HepG2 (cell line): ENCODE measurements around the gene FETUB. TPM values are rescaled to one million over a fixed set of nuclear protein-coding genes. Genes with fewer than 3 reads are reported as not detected.

Experiments
- EP300 ChIP-seq, 3 experiments: sonication (generic) in 1 of 3; formaldehyde crosslinking in 1 of 3; IDR thresholded peaks; 2 replicates each; pipeline versions ENCODE4 v1.5.1 to v1.6.1; 2011 to 2020; ENCODE audit warnings: low read depth in 2 of 3, low read length in 2 of 3, borderline replicate concordance in 1 of 3, improper control_type of control experiment in 1 of 3, mild to moderate bottlenecking in 1 of 3, missing genetic modification reagents in 1 of 3, moderate library complexity in 1 of 3
- HOXA3 ChIP-seq: sonication (generic); formaldehyde crosslinking; IDR thresholded peaks from 2 replicates; pipeline ENCODE4 v1.5.0; 2020; ENCODE audit warnings: missing genetic modification reagents
- NCOA2 ChIP-seq: sonication (generic); formaldehyde crosslinking; IDR thresholded peaks from 2 replicates; pipeline ENCODE4 v1.8.0; 2022; ENCODE audit warnings: inconsistent platforms
- NCOA5 ChIP-seq: sonication (generic); formaldehyde crosslinking; IDR thresholded peaks from 2 replicates; pipeline ENCODE4 v1.4.0; 2020; ENCODE audit warnings: missing genetic modification reagents
- PHF20 ChIP-seq: sonication (generic); formaldehyde crosslinking; IDR thresholded peaks from 2 replicates; pipeline ENCODE4 v1.5.0; 2020; ENCODE audit warnings: mild to moderate bottlenecking, missing genetic modification reagents
- POLR2AphosphoS5 ChIP-seq: IDR thresholded peaks from 2 replicates; pipeline ENCODE4 v1.6.1; 2012; ENCODE audit warnings: low read depth, low read length
- PRDM10 ChIP-seq: sonication (generic); formaldehyde crosslinking; IDR thresholded peaks from 2 replicates; pipeline ENCODE4 v1.4.0; 2020; ENCODE audit warnings: low read depth, missing genetic modification reagents
- RFX5 ChIP-seq: IDR thresholded peaks from 2 replicates; pipeline ENCODE4 v1.6.1; 2011; ENCODE audit warnings: low read depth, low read length, improper control_type of control experiment
- SCMH1 ChIP-seq: sonication (generic); formaldehyde crosslinking; IDR thresholded peaks from 2 replicates; pipeline ENCODE4 v1.9.0; 2021; ENCODE audit warnings: missing genetic modification reagents, mild to moderate bottlenecking, borderline replicate concordance
- SETDB1 ChIP-seq: sonication (generic); formaldehyde crosslinking; IDR thresholded peaks from 2 replicates; pipeline ENCODE4 v1.5.1; 2020; ENCODE audit warnings: missing genetic modification reagents, mild to moderate bottlenecking, borderline replicate concordance
- SMARCE1 ChIP-seq: fragments of 450-650 bp; IDR thresholded peaks from 2 replicates; pipeline ENCODE4 v1.6.1; 2017; ENCODE audit warnings: borderline replicate concordance
- SMC3 ChIP-seq: IDR thresholded peaks from 2 replicates; pipeline ENCODE4 v1.6.1; 2011; ENCODE audit warnings: low read length, improper control_type of control experiment
- TAF1 ChIP-seq: sonication (generic); formaldehyde crosslinking; IDR thresholded peaks from 2 replicates; pipeline ENCODE4 v1.4.0; 2020; ENCODE audit warnings: missing genetic modification reagents
- XRCC5 ChIP-seq: fragments of 200-400 bp; formaldehyde crosslinking; optimal IDR thresholded peaks from 2 replicates; pipeline ENCODE3; 2017; ENCODE audit warnings: mild to moderate bottlenecking, low read length
- ZBTB10 ChIP-seq: sonication (generic); formaldehyde crosslinking; IDR thresholded peaks from 2 replicates; pipeline ENCODE4 v1.4.0; 2020; ENCODE audit warnings: missing genetic modification reagents, borderline replicate concordance
- ZNF382 ChIP-seq: sonication (generic); formaldehyde crosslinking; IDR thresholded peaks from 2 replicates; pipeline ENCODE4 v1.5.0; 2020; ENCODE audit warnings: missing genetic modification reagents, mild to moderate bottlenecking, borderline replicate concordance
- ZNF431 ChIP-seq: sonication (generic); formaldehyde crosslinking; IDR thresholded peaks from 2 replicates; pipeline ENCODE4 v1.9.0; 2022; ENCODE audit warnings: missing genetic modification reagents, low read depth, mild to moderate bottlenecking, borderline replicate concordance
- ZNF577 ChIP-seq: sonication (generic); formaldehyde crosslinking; IDR thresholded peaks from 2 replicates; pipeline ENCODE4 v1.4.0; 2020; ENCODE audit warnings: mild to moderate bottlenecking, low read depth, missing genetic modification reagents, borderline replicate concordance
- ZNF614 ChIP-seq: IDR thresholded peaks from 2 replicates; pipeline ENCODE4 v1.6.1; 2018; ENCODE audit warnings: missing biosample characterization, missing genetic modification reagents, inconsistent platforms, borderline replicate concordance
- ZNF616 ChIP-seq: sonication (generic); formaldehyde crosslinking; IDR thresholded peaks from 2 replicates; pipeline ENCODE4 v1.5.0; 2020; ENCODE audit warnings: low read depth, mild to moderate bottlenecking, missing genetic modification reagents
- polyA plus RNA-seq, 8 experiments: library from polyadenylated mRNA; depleted of rRNA in 3 of 8; stranded (reverse) in 7 of 8; unstranded in 1 of 8; fragments of >200 nt; fragmentation: Illumina TruSeq in 4 of 8; extraction: Trizol in 4 of 8; gene quantifications; 2 replicates each; pipeline versions ENCODE4 v1.2.1 to v1.2.3, GENCODE V29; 2011 to 2016; ENCODE audit warnings: low read depth in 4 of 8, missing spikeins in 1 of 8, mixed read lengths in 1 of 8; ENCODE audit not compliant: insufficient read depth in 1 of 8
- total RNA-seq, 5 experiments: library from RNA; depleted of rRNA; stranded (reverse); fragments of >200 nt; fragmentation: Illumina TruSeq; extraction: Trizol; gene quantifications; 2 replicates each; pipeline ENCODE4 v1.2.3, GENCODE V29; 2016; ENCODE audit warnings: low read depth in 1 of 5
- TF ChIP-seq, protein P1 (sequence below): sonication (generic); formaldehyde crosslinking; IDR thresholded peaks from 2 replicates; pipeline ENCODE4 v1.8.1; 2023; ENCODE audit warnings: mild to moderate bottlenecking, missing genetic modification reagents

The FETUB gene
- total and polyA plus RNA-seq, 2 of the 13 experiments (the other 11 are each of a cell fraction or from before 2014, with no cell fraction given): 2.1 to 4.4 TPM

DNA sequence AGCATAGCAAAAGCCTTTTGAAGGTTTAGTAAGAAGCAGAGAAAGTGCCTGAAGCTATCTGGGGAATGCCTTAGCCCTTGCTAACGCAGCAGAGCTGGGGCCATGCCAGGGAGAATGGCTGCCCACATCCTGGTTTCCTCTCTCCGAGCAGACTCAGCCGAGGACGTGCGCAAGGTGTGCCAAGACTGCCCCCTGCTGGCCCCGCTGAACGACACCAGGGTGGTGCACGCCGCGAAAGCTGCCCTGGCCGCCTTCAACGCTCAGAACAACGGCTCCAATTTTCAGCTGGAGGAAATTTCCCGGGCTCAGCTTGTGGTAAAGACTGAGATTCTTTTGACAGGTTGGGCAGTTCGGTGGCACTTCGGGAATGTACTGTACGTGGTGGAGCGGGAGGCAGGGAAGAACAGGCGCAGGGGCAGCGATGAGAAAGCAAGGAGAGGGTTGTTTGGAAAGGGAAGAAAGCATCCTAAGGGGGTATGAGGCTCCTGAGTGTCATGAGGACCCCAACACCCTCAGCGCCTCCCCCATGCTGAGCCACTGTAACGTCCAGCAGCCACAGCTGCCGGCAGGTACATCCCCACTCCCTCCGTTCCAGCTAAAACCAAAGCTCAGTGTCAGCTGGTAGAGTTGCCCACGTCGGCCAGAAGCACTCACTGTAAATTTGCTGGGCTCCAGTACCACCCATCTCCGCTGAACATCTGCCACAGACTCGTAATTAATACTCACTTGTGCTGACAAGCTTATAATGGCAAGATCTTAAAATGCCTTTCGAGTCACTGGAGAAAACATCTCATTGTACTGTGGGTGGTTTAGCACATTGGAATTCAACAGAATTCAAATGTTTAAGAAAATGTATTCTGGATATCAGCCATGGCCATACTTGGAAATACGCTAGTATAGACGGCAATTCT is 22.9 kb upstream of the FETUB start (continued):
- no peak; the same call in 1 of the 2 replicates for TF ChIP-seq NCOA2
- no peak for TF ChIP-seq SCMH1 (CRISPR knock-in tag)
- no peak for TF ChIP-seq PRDM10
- no peak for TF ChIP-seq ZNF382 (CRISPR knock-in tag)
- TF ChIP-seq, protein P1, sequence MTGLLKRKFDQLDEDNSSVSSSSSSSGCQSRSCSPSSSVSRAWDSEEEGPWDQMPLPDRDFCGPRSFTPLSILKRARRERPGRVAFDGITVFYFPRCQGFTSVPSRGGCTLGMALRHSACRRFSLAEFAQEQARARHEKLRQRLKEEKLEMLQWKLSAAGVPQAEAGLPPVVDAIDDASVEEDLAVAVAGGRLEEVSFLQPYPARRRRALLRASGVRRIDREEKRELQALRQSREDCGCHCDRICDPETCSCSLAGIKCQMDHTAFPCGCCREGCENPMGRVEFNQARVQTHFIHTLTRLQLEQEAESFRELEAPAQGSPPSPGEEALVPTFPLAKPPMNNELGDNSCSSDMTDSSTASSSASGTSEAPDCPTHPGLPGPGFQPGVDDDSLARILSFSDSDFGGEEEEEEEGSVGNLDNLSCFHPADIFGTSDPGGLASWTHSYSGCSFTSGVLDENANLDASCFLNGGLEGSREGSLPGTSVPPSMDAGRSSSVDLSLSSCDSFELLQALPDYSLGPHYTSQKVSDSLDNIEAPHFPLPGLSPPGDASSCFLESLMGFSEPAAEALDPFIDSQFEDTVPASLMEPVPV: peak; percentile 86; the same call in 1 of the 2 replicates
- TF ChIP-seq XRCC5: peak; percentile 38
- peak; percentile 87 for TF ChIP-seq POLR2AphosphoS5
- TF ChIP-seq ZNF614: peak; percentile 35; the same call in 1 of the 2 replicates
- no peak for TF ChIP-seq TAF1 (CRISPR knock-in tag)
- no peak for TF ChIP-seq SETDB1 (CRISPR knock-in tag)
- no peak for TF ChIP-seq ZBTB10 (CRISPR knock-in tag)
- TF ChIP-seq SMARCE1: no peak
- 0 out of 2 replicates have a peak, but pooled peaks have one; percentile 64 for TF ChIP-seq ZNF431 (CRISPR knock-in tag)
- no peak for TF ChIP-seq ZNF577 (CRISPR knock-in tag)
- TF ChIP-seq PHF20: no peak
- TF ChIP-seq NCOA5 (CRISPR knock-in tag): no peak
- no peak for TF ChIP-seq ZNF616 (CRISPR knock-in tag)
- no peak for TF ChIP-seq RFX5
- peak; percentile 36; the same call in 1 of the 2 replicates for TF ChIP-seq SMC3
- TF ChIP-seq EP300 (IDR thresholded peaks at IDR 0.05; ENCODE audit: low read depth in 2 of 2, low read length in 2 of 2): no peak
- TF ChIP-seq EP300 (CRISPR knock-in tag; IDR thresholded peaks at IDR 0.05; ENCODE audit: borderline replicate concordance): 0 out of 2 replicates have a peak, but pooled peaks have one; percentile 14
- TF ChIP-seq HOXA3 (CRISPR knock-in tag): peak; percentile 41; the same call in 1 of the 2 replicates
